ENCODE measurements around the gene SLC22A23.

DNA sequence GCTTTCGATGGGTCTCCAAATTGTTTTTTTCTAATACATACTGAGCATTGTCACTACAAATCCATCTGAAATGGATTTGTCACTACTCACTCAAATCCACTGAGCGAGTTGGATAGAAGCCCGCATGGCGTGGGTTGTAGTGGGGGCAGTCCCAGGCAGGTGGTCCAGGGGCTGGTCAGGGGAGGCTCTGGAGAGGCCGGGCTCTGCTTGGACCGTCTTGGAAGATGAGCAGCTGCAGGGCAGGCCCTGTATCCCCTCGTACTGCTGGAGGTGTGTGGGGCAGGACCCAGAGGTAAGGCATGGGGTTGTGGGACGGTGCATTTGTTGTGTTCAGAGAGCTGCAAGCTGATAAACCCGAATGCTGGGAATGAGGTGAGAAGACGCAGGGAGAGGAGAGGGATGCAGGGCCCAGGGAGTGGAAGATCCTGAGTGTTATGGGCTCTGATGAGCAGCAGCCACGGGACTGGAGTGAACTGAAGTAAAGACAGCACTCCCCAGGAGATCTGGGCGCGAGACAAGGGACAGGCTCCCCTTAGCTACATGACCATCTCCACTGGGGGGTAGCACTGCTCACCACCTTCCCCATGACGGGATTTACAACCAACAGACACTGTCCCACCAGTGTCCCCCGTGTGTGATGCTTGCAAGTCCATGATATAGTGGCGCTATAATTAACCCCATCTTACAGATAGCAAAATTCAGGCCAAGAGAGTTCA lies 152.2 kb downstream of the SLC22A23 start:
- TF ChIP-seq, protein P1, sequence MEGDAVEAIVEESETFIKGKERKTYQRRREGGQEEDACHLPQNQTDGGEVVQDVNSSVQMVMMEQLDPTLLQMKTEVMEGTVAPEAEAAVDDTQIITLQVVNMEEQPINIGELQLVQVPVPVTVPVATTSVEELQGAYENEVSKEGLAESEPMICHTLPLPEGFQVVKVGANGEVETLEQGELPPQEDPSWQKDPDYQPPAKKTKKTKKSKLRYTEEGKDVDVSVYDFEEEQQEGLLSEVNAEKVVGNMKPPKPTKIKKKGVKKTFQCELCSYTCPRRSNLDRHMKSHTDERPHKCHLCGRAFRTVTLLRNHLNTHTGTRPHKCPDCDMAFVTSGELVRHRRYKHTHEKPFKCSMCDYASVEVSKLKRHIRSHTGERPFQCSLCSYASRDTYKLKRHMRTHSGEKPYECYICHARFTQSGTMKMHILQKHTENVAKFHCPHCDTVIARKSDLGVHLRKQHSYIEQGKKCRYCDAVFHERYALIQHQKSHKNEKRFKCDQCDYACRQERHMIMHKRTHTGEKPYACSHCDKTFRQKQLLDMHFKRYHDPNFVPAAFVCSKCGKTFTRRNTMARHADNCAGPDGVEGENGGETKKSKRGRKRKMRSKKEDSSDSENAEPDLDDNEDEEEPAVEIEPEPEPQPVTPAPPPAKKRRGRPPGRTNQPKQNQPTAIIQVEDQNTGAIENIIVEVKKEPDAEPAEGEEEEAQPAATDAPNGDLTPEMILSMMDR (IDR thresholded peaks at IDR 0.05) = no peak
- TF ChIP-seq POLR2A (IDR thresholded peaks at IDR 0.05) = no peak
